HG03196 (cell line): ENCODE results near the gene C7.
"Not testable (repeated sequence)": the region's sequence is repeated elsewhere in the genome, so short reads cannot be mapped to it uniquely, and the experiment has no call there.

ENCODE experiments used
- ATAC-seq: cut with Tn5 transposase; IDR thresholded peaks from one replicate; pipeline ENCODE4 v1.9.1; 2021; ENCODE audit not compliant: unreplicated experiment

Gene C7

DNA sequence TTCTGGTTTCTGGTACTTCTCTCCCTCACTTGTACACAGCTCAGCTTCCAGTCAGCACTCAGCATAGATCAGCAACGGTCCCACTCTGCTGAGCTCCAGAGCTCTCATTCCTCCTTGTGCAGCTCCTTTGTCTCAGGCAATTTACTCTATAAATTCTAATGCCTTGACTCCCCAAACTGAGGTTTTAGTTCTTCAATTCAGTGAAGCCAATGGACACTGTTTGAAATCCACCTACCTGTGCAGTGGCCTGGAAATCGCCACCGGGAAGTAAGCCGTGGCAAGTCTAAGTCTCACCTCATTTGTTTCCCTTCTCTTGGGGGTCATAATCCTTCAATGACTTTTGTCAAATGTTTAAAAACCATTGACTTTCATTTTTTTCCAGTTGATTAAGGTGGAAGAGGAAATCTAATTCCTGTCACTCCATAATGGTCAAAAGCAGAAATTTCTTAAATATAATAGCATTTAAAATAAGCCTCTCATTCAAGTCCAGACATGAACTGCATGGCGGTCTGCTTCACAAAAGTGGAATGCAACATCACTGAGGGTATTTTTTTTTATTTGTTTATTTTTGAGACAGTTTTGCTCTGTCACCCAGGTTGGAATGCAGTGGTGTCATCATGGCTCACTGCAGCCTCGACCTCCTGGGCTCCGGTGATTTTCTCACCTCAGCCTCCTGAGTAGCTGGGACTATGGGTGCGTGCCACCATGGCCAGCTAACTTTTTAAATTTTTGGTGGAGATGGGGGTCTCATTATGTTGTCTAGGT is 79.6 kb downstream of the C7 start:
- no peak for ATAC-seq

DNA sequence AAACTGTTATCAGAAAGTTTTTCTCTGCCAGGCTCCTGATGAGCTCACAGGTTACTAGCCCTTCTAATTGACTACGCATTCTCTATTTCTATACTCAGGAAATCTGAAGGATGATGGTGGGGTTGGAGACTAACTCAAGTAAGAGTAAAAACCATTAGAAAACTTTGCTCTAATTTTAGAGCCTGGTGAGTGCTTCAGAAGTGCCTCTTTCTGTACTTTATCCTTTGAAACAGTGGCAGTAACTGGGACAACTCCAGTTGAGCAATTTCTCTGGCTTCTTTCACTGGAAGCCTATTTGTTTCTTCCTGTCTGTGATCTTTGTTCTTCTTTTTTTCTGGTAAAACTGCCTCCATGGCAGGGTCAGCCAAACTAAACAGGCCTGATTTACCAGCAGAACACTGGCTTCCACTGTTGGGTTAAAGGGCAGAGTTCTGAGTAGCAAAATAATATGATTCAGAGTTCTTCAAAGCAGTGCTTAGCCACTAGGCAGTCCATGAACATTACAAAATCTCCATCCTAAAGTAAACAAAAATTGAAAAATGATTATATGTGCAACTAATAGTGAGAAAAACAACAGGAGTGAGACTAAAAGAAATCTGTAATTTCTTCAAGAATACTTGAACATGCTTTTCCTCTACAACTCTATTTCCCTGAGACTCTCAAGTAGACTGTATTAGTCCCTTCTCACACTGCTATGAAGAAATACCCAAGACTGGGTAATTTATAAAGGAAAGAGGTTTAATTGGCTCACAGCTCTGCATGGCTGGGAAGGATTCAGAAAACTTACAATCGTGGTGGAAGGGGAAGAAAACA is 82.1 kb downstream of the C7 start:
- ATAC-seq: no peak

DNA sequence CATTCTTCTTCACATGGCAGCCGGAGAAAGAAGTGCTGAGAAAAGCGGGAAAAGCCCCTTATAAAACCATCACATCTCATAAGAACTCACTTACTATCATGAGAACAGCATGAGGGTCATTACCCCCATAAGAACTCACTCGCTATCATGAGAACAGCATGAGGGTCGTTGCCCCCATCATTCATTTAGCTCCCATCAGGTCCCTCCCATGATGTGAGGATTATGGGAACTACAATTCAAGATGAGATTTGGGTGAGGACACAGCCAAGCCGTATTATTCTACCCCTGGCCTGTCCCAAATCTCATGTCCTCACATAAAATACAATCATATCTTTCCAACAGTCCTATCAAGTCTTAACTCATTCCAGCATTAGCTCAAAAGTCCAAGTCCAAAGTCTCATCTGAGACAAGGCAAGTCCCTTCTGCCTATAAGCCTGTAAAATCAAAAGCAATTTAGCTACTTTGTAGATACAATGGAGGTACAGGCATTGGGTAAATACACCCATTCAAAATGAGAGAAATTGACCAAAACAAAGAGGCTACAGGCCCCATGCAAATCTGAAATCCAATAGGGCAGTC is 82.8 kb downstream of the C7 start:
- ATAC-seq: no peak

DNA sequence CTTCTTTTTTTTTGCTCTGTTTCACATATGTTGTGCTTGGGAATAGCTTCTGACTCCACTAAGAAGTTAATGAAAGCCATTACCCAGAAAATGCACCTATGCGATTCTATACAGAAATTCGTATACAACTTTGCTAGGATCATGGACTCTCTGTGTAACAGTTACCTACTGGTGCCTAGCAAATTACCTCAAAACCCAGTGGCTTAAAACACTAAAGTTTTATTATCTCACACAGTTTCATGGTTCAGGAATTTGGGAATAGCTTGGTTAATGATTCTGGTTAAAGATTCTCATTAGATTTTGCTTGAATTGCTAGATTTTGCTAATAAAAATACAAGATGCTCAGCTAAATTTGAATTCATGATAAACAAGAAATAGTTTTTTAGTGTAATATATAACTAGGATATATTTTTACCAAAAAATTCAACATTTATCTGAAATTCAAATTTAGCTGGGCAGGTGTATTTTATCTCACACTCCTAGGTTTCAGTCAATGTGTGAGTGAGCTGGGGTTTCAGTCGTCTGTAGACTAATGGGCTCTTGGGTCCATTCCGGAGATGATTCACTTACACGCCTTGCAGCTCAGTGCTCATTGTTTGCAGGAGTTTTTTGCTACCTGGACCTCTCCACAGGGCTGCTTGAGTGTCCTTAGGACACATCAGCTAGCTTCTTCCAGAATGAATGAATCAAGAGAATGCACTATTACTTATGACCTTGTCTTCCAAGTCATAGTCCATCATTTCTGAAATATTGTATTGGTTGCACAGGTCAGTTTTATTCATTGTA is 86.7 kb downstream of the C7 start:
- no peak for ATAC-seq

DNA sequence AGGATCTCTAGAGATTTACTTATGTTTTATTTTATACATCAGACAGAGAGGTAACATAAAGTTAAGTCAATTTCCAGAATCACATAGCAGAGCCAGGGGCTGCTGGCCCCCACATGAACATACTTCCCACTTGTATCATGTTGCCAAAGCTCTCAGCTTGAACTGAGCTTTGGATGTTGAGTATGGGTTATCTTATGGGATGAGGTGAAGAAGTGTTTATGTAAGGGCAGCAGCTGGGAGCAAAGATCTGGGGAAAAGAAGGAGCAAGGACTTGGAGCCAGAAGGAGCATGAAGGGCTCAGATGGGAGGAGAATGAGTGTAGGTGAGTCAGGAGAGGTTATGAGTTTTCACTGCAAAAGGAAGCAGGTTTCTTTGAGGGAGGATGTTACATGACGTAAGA is 89.8 kb downstream of the C7 start:
- no peak for ATAC-seq

DNA sequence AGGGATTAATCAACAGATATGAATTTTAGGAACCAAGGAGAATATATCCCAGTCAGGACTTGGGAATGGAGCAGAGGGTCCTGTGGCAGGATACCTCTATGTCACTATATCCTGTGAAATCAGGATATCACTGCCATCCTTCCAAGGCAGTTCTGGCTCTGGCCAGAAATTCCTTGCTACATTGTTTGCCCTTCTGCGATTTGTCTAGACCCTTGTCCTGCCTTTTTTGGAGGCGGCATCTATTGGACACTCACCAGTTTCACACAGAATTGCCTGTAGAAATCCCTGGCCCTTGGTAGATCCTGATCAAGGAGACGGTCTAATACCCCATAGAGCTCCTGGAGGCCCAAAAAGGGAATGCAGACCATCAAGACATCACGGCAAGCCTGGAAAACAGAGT is 90.7 kb downstream of the C7 start:
- ATAC-seq: no peak

DNA sequence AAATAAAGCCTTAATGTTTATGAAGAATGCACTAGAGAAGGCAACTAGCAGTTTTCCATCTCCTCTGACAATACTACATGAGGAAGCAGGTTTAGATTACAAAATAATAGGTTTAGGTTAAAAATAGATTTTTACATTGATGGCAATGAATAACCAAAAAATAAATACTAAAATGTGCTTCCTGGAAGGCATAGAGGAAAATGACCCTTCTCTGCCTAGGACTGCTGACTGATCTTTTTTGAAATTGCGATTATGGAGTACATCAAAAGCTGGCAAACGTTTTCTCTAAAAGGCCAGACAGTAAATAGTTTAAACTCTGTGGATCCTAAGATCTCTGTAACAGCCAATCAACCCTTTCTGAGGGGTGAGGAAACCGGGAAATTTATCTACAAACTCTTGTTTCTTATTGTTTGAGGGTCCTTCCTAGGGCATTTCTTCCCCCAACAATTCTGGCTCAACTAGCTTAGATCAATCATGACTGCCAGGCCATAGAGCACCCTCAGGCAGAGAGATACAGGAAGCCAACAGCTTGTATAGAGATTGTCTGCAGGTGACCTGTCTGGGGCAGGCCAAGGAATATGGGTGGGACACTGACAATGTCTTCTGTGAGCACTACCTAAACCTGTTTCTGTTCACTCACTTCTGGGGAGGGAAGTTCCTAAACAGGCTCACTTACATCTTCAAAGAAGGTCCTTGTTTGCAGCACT is 94.5 kb downstream of the C7 start:
- no peak for ATAC-seq

DNA sequence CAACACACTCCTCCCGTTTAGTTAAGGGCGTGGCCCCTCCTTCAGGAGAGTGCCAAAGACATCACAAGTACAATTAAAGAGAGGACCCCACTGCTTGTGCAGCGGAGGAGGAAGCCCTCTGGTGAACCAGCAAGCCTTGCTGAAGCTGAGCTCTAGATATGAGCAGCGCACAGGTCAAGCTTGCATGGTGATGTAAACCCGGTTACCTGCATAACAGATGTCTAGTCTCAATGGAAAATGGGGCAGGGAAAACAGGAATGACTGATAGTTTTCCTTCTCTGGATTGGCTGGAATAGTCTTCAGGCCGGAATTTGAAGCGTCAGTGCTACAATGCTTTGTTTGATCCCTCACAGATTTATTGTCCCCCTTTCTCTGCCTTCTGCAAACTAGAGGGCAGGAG is 95.6 kb downstream of the C7 start:
- ATAC-seq: no peak

DNA sequence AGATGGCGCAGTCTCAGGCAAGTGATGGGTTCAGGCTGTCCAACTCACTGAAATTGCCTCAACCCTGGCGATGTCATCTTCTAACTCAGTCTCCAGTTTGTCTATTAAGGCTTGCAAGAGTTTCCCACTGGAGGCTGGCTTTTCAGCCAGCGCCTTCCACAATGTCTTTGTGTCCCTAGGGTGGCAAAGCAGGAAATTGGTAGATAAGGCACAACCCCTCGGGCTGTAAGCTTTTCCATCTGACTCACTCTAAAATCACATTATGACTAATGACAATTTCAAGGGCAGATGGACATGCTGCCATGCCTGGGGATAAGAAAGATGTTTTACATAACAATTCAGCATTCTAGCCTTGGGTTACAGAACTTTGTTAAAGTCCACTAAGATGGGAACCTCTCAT is 99.9 kb downstream of the C7 start:
- no peak for ATAC-seq

DNA sequence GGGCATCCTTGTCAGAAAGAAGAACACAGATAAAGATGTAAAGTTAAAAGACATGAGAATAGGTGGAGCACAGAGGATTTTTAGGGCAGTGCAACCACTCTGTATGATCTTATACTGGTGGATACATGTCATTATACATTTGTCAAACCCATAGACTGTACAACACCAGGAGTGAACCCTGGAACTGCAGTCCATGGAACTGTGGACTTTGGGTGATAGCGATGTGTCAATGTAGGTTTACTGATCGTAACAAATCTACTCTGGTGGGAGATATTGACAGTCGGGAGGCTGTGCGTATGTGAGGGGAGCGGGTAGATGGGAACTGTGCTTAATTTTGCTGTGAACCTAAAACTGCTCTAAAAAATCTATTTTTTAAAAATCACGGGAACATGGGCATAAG is 101.3 kb downstream of the C7 start:
- ATAC-seq: no peak

DNA sequence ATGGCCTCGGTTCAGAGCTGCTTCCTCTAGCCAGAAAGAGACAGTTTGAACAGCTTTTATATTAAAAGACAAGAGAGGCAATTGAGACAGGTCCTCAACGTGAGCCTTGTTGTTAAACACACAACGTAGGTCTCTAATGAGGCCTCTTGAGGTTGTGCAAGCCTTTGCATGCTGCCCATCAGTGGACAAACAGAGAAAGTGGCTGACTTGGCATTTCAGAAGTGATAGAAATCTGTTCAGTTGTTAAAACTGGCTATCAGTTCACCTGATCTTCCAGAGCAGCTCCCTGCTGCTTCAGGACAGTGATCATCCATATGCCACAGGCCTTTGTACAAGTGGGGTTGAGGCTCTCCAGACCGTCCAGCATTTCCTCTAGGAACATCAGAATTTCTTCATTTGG is 103.0 kb downstream of the C7 start:
- ATAC-seq: no peak

DNA sequence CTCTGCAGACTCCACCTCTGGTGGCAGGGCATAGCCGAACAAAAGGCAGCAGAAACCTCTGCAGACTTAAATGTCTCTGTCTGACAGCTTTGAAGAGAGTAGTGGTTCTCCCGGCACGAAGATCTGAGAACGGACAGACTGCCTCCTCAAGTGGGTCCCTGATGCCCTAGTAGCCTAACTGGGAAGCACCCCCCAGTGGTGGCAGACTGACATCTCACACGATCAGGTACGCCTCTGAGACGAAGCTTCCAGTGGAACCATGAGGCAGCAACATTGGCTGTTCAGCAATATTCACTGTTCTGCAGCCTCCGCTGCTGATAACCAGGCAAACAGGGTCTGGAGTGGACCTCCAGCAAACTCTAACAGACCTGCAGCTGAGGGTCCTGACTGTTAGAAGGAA is 113.3 kb downstream of the C7 start:
- not testable (repeated sequence) for ATAC-seq
